Activated T-cell treated with anti-CD3 and anti-CD28 coated beads, Interleukin-2, amount 50 U/mL, for 24 hours (primary cell): Measurements from ENCODE around the gene LCE7A.

Experiments used
- DNase-seq: peaks from one replicate; pipeline ENCODE4 v3.0.0-alpha.2; 2020
- H3K27ac Mint-ChIP-seq: 2 replicates; pipeline ENCODE4 v1.8.0; 2020; ENCODE audit warnings: mild to moderate bottlenecking, mixed read lengths
- H3K27me3 Mint-ChIP-seq: 2 replicates; pipeline ENCODE4 v1.8.0; 2020; ENCODE audit warnings: mixed read lengths
- H3K36me3 Mint-ChIP-seq: 2 replicates; pipeline ENCODE4 v1.8.0; 2020; ENCODE audit warnings: low read depth, mixed read lengths
- H3K4me1 Mint-ChIP-seq: 2 replicates; pipeline ENCODE4 v1.8.0; 2020; ENCODE audit warnings: low read depth, mixed read lengths
- H3K4me3 Mint-ChIP-seq: 2 replicates; pipeline ENCODE4 v1.8.0; 2020; ENCODE audit warnings: mild to moderate bottlenecking, moderate library complexity, mixed read lengths
- H3K9me3 Mint-ChIP-seq: 2 replicates; pipeline ENCODE4 v1.8.0; 2020; ENCODE audit warnings: mixed read lengths

LCE7A gene, protein sequence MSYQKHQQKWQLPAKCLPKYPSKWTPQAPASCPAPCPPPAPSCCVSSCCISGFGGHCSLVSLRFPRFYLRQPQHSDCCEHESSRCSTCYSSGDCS

DNA sequence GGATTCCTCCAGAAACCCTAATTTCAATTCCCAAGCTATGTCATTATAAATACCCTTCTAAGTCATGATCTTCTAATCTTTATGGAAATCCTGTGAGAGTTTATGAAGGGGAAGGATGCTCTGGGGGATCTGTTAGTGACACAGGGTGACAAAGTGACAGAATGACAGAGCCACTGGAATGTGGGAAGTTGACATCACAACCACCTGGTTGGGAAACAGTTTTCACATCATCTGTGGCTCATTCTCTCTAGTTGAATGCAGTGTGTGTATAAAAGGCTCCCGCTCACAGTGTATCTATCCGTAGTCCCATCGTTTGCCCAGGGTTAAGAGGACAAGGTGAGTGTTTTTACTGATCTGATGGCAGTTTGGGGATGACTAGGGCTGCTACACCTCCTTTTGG is at the start of gene LCE7A:
Gene LCE7A, plus strand, starts transcription at position 301 of the 400 bp plus-strand sequence. CDS start 702 bp downstream, outside the sequence.
- Mint-ChIP-seq H3K27ac (no peak within 1 kb of the TSS), H3K4me3 (no peak within 1 kb of the TSS), H3K9me3 (no peaks in the 10 kb centered on the region), H3K36me3 (no peaks in the 10 kb centered on the region), H3K27me3 (peaks cover 18% of the 10 kb centered on the region), H3K4me1 (no peaks in the 10 kb centered on the region)
- no peak for DNase-seq

DNA sequence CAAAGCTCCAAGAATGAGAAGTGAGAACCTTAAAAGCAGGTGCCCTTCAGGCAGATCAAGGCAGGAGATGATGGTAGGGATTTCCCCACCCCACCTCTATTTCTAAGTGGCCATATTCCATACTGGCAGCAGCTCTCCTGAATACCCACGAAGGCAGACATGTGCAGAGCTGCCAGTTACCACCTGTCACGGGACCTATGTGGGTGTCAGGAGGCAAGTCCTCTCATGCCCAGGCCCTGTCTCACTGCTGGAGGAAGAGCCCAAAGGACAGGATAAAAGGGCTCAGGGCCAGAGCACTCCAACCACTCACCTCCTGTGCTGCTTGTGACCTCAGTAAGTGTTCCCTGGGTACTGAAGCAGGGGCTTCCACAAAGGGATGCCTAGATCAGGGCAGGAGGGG is 48.7 kb upstream of the LCE7A start:
- no peak overlapping the region for H3K27ac Mint-ChIP-seq
- no peaks in the 10 kb centered on the region for H3K36me3 Mint-ChIP-seq
- no peaks in the 10 kb centered on the region for H3K9me3 Mint-ChIP-seq

DNA sequence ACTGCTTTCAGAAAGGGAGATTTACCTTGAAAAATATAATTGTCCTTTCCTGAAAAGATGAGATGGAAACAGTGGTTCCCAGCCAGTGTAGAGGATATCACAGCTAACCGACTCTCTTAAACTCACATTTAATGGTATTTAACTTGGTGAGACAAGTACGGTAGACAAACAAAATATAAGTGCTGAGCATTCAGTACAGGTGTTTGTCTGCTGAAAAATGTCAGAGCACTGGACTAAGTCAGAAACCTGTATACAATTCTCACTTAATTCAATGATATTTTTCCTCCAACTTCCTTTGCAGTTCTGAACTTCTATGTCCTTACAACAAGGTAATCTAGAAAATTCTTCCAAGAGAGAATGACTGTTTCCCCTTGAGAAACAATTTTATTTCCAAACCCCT is 48.1 kb upstream of the LCE7A start, which contains the start of gene LCE1B:
Gene LCE1B, plus strand, starts transcription at position 301 of the 400 bp plus-strand sequence. CDS start 476 bp downstream, outside the sequence.
- Mint-ChIP-seq H3K9me3 (no peaks in the 10 kb centered on the region), H3K27me3 (peaks cover 28% of the 10 kb centered on the region), H3K4me1 (no peaks in the 10 kb centered on the region), H3K27ac (no peak within 1 kb of the TSS), H3K4me3 (no peak within 1 kb of the TSS), H3K36me3 (no peaks in the 10 kb centered on the region)
- DNase-seq = no peak

More for the DNA sequence above, 48.7 kb upstream of the LCE7A start:
- Mint-ChIP-seq H3K27me3 (peaks cover 28% of the 10 kb centered on the region), H3K4me1 (no peaks in the 10 kb centered on the region), H3K4me3 (no peak overlapping the region)
- no peak for DNase-seq

DNA sequence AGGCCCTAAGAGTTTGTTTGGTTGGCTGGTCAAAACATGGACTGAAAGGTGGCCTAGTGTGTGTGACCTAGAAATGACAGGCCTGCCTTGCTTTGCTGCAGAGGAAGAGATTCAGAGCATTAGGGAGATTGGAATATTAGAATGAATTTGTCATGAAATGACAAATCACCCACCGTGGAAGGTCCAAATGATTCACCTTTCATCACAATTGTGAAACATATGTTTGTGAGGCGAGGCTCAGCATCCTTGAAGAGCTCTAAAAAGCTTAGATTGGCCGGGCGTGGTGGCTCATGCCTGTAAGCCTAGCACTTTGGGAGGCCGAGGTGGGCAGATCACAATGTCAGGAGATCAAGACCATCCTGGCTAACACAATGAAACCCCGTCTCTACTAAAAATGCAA is 42.5 kb upstream of the LCE7A start:
- Mint-ChIP-seq H3K4me3 (no peak overlapping the region), H3K4me1 (no peaks in the 10 kb centered on the region), H3K27me3 (peaks cover 22% of the 10 kb centered on the region), H3K36me3 (no peaks in the 10 kb centered on the region), H3K27ac (no peak overlapping the region), H3K9me3 (no peaks in the 10 kb centered on the region)
- no peak for DNase-seq

DNA sequence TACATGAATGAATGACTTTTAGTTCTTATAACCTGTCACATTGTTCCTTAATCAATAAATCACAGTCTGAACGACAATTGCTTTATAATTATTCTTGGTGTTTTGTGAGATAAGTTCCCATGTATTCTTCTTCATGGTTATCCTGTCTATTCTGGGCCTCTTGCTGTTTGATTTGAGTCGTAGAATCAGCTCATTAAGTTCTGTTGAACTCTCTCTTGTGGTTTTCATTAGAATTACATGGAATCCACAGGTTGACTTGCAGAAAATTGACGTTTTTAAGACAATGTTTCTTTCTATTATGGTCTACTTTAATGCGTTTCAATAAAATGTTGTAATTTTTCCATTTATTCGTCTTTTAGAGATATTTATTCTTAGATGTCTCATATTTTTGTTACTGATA is 36.5 kb upstream of the LCE7A start:
- no peaks in the 10 kb centered on the region for H3K36me3 Mint-ChIP-seq
- no peak overlapping the region for H3K27ac Mint-ChIP-seq
- H3K4me1 Mint-ChIP-seq = no peaks in the 10 kb centered on the region
- no peak for DNase-seq
- peaks cover 36% of the 10 kb centered on the region for H3K27me3 Mint-ChIP-seq
- no peaks in the 10 kb centered on the region for H3K9me3 Mint-ChIP-seq
- no peak overlapping the region for H3K4me3 Mint-ChIP-seq

DNA sequence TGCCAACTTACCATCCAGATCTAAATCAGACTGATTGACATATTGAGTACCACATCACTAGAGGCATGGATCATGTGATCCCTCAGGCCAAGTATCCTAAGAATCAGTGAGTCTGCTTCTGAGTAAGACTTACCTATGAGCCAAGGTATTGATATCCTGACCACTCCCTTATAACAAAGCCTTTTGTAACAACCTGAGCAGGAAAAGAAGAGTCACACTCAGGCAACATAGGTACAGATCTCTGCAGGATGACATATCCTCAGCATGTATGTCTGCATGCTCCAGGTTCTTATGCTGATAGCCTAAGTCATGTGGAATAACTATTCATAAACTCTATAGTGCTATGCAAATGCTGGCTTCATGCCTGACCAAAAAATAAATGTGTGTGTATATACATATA is 34.8 kb upstream of the LCE7A start:
- Mint-ChIP-seq H3K36me3 (no peaks in the 10 kb centered on the region), H3K4me1 (no peaks in the 10 kb centered on the region), H3K4me3 (no peak overlapping the region), H3K27me3 (peaks cover 49% of the 10 kb centered on the region), H3K9me3 (no peaks in the 10 kb centered on the region), H3K27ac (no peak overlapping the region)
- no peak for DNase-seq

DNA sequence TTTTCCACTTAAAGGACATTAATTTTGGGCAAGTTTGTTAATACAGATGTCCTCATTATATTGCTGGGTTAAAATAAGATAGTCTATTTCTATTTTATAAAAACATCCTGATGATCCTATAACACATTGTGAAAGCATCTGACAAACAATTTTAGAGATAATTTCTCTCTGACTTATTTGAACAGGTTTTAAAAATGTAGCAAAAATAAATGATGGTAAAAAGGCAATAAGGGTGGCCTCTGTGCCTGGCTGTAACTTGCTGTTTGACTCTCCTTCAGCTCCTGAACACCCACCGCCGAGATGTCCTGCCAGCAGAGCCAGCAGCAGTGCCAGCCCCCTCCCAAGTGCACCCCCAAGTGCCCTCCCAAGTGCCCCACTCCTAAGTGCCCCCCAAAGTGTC is 32.6 kb upstream of the LCE7A start, which contains the start of gene LCE1A:
Gene LCE1A, plus strand, starts transcription at position 301 of the 400 bp plus-strand sequence. Its CDS starts 0 bp downstream, at position 301.
- no peaks in the 10 kb centered on the region for H3K36me3 Mint-ChIP-seq
- no peak within 1 kb of the TSS for H3K4me3 Mint-ChIP-seq

DNA sequence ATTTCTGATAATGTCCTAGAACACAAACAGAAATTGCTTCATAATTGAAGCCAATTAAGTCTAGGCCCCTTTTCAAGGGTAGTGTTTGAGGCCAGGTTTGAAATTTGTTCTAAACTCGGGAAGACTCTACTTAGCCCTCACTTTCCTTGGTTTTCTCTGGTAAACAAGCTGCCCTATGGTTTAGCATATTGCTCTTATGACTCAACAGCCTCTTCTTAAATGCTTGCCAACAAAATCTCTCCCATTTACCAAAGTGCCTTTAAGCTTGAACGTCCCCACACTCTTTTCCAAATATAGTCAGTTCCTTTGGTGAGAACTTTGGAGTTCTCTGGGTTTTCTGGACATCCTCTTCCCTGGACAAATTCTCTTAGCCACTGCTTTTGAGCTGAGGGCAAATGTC is 22.9 kb upstream of the LCE7A start:
- no peaks in the 10 kb centered on the region for H3K4me1 Mint-ChIP-seq
- no peak overlapping the region for H3K4me3 Mint-ChIP-seq
- DNase-seq = no peak
- H3K27ac Mint-ChIP-seq = no peak overlapping the region
- H3K27me3 Mint-ChIP-seq = peaks cover 20% of the 10 kb centered on the region
- no peaks in the 10 kb centered on the region for H3K9me3 Mint-ChIP-seq
- H3K36me3 Mint-ChIP-seq = no peaks in the 10 kb centered on the region

More for the DNA sequence above, 32.6 kb upstream of the LCE7A start, which contains the start of gene LCE1A:
- H3K4me1 Mint-ChIP-seq = no peaks in the 10 kb centered on the region
- DNase-seq = no peak
- H3K9me3 Mint-ChIP-seq = no peaks in the 10 kb centered on the region
- H3K27me3 Mint-ChIP-seq = peaks cover 61% of the 10 kb centered on the region
- H3K27ac Mint-ChIP-seq = no peak within 1 kb of the TSS

DNA sequence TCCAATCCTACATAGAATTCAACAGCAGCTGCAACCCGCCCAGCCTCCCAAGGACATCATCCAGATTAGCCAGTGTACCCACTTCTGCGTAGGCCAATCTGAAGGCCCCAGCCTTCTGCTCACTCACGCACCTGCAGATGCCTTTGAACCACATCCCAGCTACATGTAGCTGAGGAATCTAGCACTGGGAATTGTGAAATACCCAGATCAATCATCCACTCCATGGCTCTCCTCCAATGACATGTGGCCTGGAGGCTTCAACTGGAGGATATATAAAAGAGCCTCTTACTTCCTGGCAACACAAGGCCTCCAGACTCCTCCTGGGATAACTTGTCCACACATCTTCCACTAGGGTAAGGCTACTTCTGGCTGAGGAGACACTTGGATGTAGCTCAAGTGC is 17.2 kb upstream of the LCE7A start, which contains the start of gene LCE6A:
Gene LCE6A, plus strand, starts transcription at position 301 of the 400 bp plus-strand sequence. CDS start 665 bp downstream, outside the sequence.
- no peak for DNase-seq
- no peaks in the 10 kb centered on the region for H3K4me1 Mint-ChIP-seq

DNA sequence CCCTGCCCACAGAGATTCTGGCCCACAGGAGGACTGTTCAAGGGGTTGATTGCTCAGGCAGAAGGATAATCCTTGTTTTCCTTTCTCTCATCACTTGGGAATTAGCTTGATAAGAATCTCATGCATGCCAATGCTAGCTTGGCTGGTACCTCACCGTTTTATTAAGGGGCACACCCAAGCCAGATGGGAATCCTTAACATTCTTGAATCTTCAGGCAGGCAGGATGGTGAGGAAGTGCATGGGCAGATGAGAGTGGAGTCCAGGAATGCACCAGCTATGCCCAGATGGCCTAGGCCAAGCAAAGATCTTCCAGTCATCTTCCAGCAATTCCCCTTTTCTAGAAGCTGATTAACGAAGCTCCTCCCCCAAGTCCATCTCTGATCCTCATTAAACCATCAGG is 4.1 kb upstream of the LCE7A start:
- peaks cover 12% of the 10 kb centered on the region for H3K27me3 Mint-ChIP-seq
- H3K4me1 Mint-ChIP-seq = no peaks in the 10 kb centered on the region
- no peaks in the 10 kb centered on the region for H3K9me3 Mint-ChIP-seq
- H3K36me3 Mint-ChIP-seq = no peaks in the 10 kb centered on the region
- DNase-seq = no peak
- no peak overlapping the region for H3K4me3 Mint-ChIP-seq
- no peak overlapping the region for H3K27ac Mint-ChIP-seq

More for the DNA sequence above, 17.2 kb upstream of the LCE7A start, which contains the start of gene LCE6A:
- Mint-ChIP-seq H3K27me3 (peaks cover 34% of the 10 kb centered on the region), H3K27ac (no peak within 1 kb of the TSS), H3K9me3 (no peaks in the 10 kb centered on the region), H3K4me3 (no peak within 1 kb of the TSS), H3K36me3 (no peaks in the 10 kb centered on the region)

DNA sequence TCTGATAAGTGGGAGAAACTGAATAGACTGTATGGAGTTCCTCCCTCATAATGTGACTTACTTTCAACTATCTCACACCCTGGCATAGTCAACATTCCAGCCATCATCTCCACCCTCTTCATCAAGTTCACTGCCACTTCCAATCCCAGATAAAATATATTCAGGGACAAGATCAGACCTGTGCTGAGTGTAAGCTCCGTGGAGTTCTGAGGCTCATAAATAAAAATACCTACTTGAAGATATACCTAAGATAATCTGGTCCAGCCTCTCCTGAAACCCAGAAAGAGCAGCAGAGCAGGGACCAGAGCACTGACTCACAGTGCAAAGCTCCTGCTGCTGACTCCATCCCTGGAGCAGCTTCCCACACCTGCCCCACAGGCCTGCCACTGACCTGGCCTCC is 1.7 kb upstream of the LCE7A start:
- Mint-ChIP-seq H3K9me3 (no peaks in the 10 kb centered on the region), H3K27ac (no peak overlapping the region), H3K36me3 (no peaks in the 10 kb centered on the region), H3K4me1 (no peaks in the 10 kb centered on the region), H3K4me3 (no peak overlapping the region), H3K27me3 (peaks cover 15% of the 10 kb centered on the region)
- DNase-seq = no peak

DNA sequence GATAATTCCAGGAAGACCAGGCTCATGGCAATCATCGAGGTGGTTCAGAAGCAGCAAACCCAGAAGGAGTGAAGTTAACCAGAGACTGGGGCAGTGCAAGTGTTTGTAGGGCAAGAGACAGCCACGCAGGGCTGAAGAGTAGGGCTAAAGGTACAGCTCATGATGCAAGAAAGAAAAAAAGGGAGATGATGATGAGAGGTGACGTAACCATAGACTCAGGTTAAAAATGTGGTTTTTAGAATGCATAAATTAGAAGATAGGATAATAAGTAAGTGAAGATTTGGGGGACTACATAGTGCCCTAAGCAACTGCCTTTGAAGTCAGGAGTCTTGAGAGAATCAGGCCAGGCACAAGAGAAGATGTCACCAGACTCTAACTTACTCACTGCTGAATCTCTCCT is 333 bp downstream of the LCE7A start:
- no peaks in the 10 kb centered on the region for H3K4me1 Mint-ChIP-seq
- H3K27ac Mint-ChIP-seq = no peak overlapping the region
- peaks cover 18% of the 10 kb centered on the region for H3K27me3 Mint-ChIP-seq
- no peaks in the 10 kb centered on the region for H3K9me3 Mint-ChIP-seq
- no peak overlapping the region for H3K4me3 Mint-ChIP-seq
- no peaks in the 10 kb centered on the region for H3K36me3 Mint-ChIP-seq
- no peak for DNase-seq

DNA sequence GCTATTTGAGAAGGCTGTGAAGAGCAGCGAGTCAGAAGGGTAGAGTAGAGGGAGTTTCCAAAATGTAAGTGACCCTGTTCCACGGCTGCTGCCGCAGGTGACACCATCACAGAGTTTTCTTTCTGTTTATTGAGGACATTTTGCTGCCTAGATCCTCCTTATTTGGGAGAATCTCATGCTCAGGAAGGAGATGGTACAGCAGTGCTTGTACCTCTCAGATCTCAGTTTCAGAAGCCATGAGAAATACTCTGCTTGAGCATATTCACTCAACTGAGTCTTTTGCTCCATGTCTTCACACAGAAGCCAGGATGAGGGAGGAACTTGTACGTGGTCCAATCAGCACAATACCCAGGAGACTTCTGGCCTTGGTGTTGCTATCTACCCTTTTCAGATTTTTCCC is 1.6 kb downstream of the LCE7A start:
- no peak overlapping the region for H3K4me3 Mint-ChIP-seq
- no peak overlapping the region for H3K27ac Mint-ChIP-seq
- H3K27me3 Mint-ChIP-seq = peaks cover 14% of the 10 kb centered on the region
- no peak for DNase-seq
- no peaks in the 10 kb centered on the region for H3K36me3 Mint-ChIP-seq
- no peaks in the 10 kb centered on the region for H3K9me3 Mint-ChIP-seq
- no peaks in the 10 kb centered on the region for H3K4me1 Mint-ChIP-seq

DNA sequence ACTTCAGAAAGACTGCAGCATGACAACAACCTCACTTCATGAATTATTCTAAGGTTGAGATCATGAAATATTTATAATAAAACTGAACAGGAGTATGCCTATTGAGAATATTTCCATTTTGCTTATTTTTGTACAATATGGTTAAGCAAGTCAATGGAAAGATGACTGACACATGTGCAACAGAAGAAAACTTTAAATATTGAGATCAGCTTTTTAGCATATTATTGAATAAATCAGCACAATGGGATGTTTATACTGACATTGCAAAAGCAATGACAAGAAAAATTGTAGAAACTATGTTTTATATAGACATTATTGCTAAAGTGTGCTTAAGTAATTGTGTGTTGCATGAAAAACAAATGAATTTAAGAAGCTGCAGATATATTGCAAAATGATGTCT is 4.6 kb downstream of the LCE7A start:
- H3K36me3 Mint-ChIP-seq = no peaks in the 10 kb centered on the region
- no peak overlapping the region for H3K27ac Mint-ChIP-seq
- no peaks in the 10 kb centered on the region for H3K4me1 Mint-ChIP-seq
- DNase-seq = no peak
- no peaks in the 10 kb centered on the region for H3K9me3 Mint-ChIP-seq
- H3K27me3 Mint-ChIP-seq = peaks cover 6% of the 10 kb centered on the region
- H3K4me3 Mint-ChIP-seq = no peak overlapping the region

DNA sequence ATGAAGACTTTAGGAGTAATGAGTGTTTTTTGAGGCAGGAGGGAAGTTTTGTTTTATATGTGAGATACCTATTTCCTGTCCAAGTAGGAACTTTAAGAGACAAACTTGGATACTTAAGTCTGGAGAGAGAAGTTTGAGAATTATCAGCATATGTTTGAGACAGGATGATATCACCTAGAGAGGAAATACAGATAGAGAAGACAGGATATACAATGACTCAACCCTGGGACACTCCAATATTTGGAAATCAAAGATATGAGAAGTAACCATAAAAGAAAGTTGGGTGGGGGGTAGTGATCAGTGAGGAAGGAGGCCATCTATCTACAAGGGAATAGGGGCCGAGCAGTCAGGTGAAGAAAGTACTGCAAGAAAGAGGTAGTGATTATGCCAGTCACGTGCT is 6.5 kb downstream of the LCE7A start:
- Mint-ChIP-seq H3K27me3 (peaks cover 5% of the 10 kb centered on the region), H3K4me1 (no peaks in the 10 kb centered on the region), H3K27ac (no peak overlapping the region), H3K36me3 (no peaks in the 10 kb centered on the region), H3K4me3 (no peak overlapping the region), H3K9me3 (no peaks in the 10 kb centered on the region)
- no peak for DNase-seq
